HG03457 (cell line): ENCODE results near the gene MRPL24.
A peak's percentile ranks its signal among the peaks of the same experiment; 100 is the strongest.
"Not testable (repeated sequence)": the region's sequence is repeated elsewhere in the genome, so short reads cannot be mapped to it uniquely, and the experiment has no call there.

Source experiments
- ATAC-seq: cut with Tn5 transposase; IDR thresholded peaks from one replicate; pipeline ENCODE4 v1.9.1; 2021; ENCODE audit warnings: moderate number of reproducible peaks; ENCODE audit not compliant: unreplicated experiment

MRPL24 gene

DNA sequence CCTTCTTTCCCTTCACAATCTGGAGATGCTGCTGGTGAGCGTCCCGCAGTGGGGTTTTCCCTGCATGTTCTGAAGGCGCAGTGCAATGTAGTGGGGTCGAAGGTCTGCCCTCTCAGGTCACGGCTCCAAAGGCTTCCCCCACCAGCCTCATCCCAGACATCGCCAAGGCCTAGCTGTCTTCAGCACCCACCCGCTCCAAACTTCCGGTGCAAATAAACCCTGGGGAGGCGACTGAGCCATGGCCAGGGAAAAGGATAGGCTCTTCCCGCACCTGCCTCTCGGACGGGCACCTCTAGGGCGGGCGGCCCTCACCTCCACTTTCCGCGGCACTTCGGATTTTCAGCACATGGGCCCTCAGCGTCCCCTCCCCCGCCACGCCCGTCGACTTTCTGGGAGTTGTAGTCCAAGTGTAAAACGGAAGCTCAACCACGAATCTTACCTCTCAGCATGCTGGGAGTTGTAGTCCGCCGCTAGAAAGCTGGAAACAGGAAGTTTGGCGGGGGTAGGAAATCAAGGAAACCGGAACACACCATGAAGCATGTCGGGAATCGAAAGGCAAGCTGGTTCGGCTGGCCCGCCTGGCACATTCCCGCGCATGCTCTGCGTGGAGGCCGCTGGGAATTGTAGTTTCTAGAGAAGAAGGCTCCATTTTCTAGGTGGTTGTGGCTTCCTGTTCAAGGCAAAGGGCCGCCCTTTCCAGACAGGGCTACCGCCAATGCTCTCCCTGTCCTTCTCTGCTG lies at the start of gene MRPL24:
Gene MRPL24 (minus strand): TSS at position 348 of the 740 bp plus-strand sequence. CDS start 2,384 bp downstream, outside the sequence.
- peak; percentile 75 for ATAC-seq

DNA sequence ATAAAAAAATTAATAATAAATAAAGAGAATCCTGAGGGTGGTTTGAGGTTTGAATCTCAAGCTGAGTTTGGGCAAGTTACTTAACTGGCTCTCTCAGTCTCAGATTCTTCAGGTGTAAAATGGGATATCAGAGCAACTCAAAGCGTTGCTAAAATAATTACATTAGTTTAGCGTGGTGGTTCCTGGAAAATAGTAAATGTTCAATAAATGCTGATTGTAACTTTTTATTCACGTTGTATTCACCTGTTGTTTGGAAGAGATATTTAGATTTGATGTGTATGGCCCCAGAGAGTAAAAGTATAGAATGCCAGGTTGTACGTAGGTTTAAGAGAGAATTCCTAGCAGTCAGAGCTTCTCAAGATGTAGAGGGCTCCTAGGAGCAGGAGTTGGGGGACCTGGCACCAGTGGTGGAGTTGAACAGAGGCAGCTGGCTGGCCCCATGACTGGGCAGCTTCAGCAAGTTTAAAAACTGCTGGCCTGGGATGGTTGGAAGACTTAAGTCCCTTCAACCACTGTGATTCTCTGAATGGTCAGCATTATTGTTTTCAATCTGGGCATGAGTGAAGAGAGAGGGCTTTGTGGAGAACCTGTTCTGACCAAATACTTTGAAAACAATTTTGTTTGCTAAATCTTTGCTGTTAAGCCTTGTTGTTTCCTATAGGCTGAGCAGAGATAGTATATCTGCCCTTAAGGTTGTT lies 48.9 kb upstream of the MRPL24 start:
- no peak for ATAC-seq

DNA sequence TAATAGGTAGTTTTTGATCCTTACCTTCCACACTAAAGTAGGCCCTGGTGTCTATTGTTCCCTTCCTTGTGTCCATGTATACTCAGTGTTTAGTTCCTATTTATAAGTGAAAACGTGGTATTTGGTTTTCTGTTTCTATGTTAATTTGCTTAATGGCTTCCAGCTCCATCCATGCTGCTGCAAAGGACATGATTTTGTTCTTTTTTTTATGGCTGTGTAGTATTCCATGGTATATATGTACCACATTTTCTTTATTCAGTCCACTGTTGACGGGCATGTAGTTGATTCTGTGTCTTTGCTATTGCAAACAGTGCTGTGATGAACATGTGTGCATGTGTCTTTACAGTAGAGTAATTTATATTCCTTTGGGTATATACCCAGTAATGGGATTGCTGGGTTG lies 47.2 kb upstream of the MRPL24 start:
- no peak for ATAC-seq

DNA sequence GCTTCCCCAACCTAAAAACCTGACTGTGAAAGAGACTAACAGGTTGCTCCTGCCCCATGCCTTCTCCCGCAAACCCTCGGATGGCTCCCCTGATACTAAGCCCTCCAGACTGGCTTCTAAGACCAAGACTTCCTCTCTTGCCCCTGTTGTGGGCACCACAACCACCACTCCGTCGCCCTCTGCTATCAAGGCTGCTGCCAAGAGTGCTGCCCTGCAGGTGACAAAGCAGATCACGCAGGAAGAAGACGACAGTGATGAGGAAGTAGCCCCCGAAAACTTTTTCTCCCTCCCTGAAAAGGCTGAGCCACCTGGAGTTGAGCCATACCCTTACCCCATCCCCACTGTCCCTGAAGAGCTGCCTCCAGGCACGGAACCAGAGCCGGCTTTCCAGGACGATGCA lies 45.8 kb upstream of the MRPL24 start:
- ATAC-seq, result no peak

DNA sequence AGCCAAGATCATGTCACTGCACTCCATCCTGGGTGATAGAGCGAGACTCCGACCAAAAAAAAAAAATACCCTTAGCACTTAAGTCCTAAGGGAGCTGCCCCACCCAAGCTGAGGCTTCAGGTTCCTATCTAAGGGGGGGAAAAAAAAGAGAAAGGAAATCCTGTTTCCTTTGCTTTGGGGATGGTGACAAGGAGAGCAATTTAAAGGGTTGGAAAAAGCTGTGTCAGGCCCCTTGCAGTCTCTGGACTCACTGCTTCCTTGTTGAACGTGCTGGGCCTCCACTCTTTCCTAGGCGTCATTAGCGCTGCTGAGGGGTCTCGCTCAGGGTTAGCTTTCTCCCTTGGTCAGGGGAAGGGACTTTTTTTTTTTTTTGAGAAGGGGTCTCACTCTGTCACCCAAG lies 44.6 kb upstream of the MRPL24 start:
- ATAC-seq, result no peak

DNA sequence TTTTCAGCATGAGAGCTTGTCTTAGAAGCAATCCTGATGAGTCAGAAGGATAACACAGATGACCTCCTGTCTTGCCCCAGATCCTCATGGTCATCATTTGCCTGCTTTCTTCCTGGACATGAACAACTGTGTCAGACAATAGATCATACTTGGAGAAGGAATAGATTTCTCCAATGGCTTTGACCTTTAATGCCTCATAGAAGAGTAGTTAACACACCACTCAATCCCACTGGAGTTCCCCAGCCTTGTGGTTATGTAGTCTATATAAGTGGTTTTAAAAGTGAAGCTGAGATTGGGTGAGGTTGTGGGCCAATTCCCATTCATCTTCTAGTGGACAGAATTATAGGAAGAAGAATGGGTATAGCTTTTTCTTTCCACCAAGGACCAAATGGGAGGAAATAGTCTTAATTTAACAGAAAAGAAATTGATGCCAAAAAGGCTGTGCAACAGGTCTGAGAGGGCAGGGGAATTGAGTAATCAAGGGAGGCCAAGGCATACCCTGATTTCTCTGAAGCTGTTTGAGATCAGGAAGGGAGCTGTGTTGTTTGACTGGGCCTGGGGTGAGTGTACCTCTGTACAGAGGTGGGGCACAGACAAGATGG lies 40.8 kb upstream of the MRPL24 start:
- no peak for ATAC-seq

DNA sequence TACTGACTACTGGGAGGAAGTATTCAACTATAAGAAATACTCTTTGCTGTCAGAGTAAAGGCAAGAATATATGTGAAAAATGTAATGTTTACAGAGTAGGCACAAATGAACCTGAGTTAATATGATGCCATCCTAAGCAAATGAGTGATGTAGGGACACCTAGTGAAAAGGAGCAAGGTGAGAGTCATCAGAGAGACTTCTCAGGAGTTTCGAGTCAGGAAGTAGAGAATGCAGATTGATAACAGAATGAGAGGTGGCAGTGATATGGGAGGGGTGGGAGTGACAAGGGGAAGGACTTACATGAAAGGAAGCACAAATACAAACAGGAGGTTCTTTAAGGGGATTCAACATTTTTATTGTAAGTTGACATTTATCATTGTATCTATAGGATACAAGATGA lies 36.7 kb upstream of the MRPL24 start:
- ATAC-seq, result no peak

DNA sequence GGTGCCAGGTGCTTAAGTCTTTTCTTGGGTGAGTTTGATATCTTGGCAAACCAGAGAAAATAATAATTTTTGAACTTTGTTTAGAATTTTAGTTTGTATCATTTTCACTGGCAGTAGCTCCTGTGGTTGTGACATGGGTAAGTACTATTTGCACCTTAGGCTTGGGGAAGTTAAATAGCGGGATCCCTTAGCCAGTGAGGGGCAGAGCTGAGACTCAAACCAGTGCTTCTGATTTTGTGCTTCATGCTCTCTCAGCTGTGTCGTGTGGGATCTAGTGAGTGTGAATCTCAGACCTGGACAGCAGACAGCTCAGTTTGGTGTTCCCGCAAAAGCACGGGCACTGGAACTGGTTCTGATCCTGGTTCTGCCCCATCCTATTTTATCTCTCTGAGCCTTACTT lies 36.1 kb upstream of the MRPL24 start:
- no peak for ATAC-seq

DNA sequence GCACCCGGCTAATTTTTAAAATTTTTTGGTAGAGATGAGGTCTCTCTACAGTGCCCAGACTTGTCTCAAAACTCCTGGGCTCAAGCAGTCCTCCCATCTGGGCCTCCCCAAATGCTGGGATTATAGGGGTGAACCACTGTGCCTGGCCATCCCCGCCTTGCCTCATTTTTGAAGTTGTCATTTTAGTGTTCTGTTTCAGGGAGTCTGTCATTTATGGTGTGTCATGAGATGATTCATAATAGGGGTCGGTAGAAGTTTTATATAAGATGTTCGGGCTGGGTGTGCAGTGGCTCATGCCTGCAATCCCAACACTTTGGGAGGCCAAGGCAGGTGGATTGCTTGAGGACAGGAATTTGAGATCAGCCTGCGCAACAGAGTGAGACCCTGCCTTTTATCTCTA lies 34.9 kb upstream of the MRPL24 start:
- no peak for ATAC-seq

DNA sequence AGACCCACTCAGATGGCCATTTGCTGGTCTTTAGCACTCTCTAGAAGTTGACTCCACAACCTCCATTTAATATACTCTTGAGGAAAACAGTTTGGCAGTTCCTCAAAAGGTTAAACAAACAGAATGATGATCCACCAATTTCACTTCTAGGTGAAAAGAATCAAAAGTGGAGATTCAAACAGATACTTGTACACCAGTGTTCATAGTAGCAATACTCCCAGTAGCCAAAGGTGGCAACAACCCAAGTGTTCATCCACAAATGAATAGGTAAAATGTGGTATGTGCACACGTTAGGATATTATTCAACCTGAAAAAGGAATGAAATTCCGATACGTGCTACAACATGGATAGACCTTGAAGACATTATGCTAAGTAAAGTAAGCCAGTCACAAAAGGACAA lies 32.7 kb upstream of the MRPL24 start:
- ATAC-seq, result no peak

DNA sequence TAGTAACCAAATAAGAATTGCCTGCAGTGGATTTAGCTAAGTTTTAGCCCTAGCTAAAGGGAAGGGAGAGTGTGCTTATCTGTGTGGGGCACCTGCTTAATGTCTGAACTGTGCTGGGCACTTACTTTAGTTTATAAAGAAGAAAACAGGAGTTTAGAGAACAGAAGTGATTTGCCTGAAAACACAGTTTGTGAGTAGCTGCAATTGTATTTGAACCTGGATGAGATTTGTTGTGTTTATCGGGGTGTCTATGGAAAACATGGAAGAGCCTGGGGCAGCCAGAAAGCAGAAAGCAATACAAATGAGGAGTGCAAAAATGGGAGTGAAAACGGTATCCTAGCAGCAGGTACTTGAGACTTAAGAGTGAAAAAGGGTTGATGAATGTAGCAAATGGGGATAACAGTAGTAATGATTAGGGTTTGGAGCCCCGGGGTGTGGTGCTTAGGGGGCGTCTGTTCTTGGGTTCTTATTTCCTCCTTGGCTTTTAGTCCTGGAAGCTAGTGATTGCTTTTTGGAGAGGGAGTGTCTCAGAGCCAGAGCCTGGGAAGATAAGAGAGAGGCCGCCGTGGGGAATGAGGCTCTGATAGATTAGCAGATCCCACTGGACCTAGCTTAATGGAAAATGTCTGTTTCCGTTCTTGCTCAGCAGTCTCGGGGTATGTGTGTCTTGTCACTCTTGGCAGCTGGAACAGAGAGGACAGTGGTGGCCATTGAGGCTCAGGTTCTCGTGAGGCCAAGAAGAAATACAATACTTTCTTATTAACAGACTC lies 32.0 kb upstream of the MRPL24 start:
- ATAC-seq, result no peak

DNA sequence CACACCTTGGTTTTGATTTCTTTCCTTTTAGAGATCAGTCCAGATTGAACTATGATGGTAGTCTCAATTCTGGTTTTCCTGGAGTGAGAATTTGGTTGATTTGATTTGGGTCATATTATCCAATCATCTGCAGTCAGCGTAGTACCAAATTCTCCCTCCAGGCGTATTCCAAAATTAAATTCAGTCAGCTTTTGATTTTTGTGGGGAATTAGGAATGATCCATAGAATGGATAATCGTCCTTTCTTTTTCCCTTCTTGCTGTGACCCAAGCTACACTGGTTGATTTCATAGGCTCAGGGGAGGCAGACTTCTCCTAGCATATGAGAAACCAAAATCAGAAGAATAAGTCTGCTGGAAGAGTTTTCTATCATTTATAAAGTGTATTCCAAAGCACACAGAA lies 31.3 kb upstream of the MRPL24 start:
- ATAC-seq, result no peak

DNA sequence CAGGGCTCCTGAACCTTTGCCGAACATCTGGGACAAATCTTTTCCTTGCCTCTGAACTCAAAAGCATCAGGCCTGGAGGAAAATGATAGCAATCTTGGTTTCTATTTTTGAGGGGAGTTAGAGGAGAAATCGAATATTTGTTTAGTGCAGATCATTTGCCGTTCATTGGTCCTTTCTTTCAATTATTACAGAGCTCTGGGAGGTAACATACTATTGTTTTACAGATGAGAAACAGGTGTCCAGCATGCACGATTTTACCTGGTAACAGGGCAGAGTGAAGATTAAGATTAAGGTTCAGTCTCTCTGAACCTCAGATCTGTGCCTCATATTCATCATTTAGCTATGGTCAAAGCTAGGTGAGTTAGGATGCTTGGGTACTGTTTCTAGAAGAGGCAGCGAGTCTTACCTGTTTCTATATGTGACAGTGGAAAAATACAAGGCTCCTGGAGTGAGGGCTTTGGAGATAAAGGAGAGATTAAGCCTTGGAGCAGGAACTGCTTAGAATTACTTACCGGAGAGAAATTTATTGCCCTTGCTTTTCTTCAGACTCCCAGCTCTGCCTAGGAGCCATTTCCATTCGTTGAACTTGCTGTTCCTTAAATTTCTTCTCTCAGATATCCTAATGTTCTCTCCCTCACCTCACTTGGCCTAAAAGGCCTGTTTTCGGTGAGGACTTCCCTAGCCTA lies 27.9 kb upstream of the MRPL24 start:
- ATAC-seq, result no peak

DNA sequence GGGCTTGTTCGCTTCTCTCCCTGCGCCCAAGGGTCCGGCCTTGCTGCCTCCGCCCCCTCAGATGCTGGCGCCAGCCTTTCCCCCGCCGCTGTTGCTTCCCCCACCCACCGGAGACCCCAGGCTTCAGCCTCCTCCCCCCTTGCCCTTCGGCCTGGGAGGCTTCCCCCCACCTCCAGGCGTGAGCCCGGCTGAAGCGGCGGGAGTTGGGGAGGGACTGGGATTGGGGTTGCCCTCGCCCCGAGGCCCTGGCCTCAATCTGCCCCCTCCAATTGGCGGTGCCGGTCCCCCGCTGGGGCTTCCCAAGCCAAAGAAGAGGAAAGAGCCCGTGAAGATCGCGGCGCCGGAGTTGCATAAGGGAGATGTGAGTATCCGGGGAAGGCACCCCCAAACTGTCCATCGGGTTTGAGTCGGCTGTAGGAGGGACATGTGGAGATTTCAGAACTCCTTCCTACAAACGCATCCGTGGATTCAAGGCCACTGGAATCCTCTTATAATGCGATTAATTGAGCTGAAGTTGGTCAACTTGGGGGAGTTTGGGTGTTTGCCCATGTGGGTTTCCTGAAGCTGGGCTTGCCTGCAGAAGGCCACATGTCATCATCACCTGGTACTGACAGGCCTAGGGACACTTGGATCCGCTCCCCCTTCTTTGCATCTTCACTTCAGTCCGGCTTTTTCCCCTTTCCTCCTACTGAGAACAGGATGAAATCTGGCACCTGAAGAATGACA lies 27.2 kb upstream of the MRPL24 start:
- ATAC-seq, result no peak

DNA sequence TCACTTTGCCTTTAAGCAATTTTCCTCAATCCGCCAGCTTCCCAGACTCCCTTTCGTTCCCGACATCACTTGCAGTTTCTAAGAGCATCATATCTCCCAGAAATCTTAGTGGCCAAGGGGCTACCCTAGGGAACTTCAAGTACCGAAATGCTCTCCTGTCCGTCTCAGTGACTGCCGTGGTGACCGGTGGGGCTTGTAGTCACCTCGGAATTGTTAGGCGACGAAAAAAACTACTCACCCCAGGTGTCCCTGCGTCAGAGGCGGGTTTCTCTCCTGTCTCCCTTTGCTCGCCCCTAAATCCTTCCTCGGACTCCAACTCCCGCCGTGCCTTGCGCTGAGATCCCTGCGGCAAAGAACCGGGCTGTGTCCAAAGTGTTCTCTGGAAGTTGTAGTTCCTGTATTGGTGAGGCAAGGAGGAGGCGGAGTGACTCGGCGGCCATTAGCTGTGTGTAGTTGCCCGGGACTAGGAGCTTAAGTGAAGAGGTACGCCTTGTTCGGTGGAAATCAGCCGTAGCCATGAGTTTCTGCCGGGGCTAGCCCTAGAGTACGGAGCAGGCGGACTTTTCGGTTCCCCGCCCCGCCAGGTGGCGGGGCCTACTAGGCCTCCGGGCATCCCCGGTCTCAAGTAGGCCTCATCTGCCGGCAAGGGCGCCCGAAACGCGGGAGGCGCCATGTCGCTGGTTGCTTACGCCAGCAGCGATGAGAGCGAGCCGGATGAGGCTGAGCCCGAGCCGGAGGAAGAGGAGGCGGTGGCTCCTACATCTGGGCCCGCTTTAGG lies 26.4 kb upstream of the MRPL24 start, which contains the start of gene PRCC:
Gene PRCC (plus strand): TSS at position 435 of the 778 bp plus-strand sequence. CDS start 237 bp downstream, at position 672.
- ATAC-seq, result peak; percentile 91

DNA sequence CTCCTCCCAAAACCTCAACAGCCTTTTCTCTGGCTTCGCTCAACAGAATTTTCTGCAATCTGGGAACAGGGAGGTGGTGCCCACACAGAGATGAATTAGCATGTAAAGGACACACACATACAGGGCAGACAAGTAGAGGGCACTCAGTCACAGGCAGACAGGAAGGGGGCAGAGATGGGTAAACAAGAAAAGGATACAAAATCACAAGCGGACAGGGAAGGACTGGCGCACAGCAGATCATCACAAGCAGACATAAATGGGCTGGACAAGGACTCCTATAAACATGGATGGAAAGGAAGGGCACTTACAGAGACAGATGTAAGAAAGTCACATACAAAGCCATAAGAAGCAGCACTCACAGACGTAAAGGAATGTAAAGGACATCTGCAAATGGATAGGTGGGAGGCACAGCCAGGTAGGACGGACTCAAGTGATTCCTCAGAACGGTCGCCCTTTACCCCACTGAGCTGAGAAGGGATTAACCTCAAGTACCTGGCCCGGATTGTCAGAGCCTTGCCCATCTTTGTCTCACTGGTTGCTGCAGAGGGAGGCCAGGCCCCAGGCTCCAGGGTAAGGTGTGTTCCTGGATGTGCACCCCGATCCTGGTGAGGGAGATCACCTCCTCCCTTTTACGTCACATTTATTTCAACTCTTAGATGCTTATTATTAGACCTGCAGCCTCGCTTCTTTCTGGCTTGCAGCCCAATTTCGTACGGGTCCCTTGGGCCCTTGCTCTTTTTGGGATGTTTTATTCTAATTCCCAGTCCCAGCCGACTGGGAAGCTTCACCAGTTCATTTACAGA lies 25.6 kb upstream of the MRPL24 start:
- peak; percentile 8 for ATAC-seq

DNA sequence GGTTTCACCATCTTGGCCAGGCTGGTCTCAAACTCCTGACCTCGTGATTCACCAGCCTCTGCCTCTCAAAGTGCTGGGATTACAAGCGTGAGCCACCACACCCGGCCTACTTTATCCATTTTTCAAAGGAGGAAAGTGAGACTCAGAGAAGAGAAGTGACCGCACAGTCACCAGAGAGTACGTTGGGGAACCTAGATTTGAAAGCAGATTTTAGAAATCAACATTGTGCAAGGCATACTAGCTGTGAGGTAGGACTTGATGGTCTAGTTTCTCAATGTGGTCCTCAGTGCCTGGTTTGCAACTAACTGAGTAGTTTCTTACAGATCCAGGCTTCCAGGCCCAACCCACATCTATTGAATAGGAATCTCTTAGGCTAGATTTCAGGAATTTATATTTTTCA lies 24.8 kb upstream of the MRPL24 start:
- ATAC-seq, result no peak

DNA sequence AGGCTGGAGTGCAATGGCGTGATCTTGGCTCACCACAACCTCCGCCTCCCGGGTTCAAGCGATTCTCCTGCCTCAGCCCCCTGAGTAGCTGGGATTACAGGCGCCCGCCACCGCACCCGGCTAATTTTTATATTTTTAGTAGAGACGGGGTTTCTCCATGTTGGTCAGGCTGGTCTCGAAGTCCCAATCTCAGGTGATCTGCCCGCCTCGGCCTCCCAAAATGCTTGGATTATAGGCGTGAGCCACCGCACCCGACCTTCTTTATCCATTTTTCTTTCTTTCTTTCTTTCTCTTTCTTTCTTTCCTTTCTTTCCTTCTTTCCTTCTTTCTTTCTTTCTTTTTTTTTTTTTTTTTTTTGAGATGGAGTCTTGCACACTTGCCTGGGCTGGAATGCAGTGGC lies 24.2 kb upstream of the MRPL24 start:
- not testable (repeated sequence) for ATAC-seq

DNA sequence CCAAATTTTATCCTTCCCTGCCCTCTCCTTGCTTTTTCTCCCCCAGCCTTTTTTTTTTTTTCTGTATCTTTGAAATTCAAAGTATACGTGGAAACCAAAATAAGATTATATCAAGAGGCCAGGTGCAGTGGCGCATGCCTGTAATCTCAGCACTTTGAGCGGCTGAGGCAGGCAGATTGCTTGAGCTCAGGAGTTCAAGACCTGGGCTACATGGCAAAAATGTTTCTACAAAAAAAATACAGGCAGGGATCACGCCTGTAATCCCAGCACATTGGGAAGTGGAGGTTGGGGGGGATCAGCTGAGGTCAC lies 19.9 kb upstream of the MRPL24 start:
- no peak for ATAC-seq
